Esophagus muscularis mucosa (tissue), 4 donors: ENCODE results near the gene CSE1L.

Source experiments
- EP300 ChIP-seq: sonication (generic); formaldehyde crosslinking; IDR thresholded peaks from one replicate; pipeline ENCODE4 v1.6.1; 2017; ENCODE audit warnings: antibody characterized with exemption
- POLR2A ChIP-seq: fragments of 450-650 bp; IDR thresholded peaks from one replicate; pipeline ENCODE4 v1.6.1; 2017; ENCODE audit warnings: antibody characterized with exemption, moderate library complexity, mild to moderate bottlenecking, low read depth
- TF ChIP-seq, protein P1 (sequence below), 3 experiments: fragments of 200-600 bp in 2 of 3; fragments of 450-650 bp in 1 of 3; sonication (generic) in 2 of 3; IDR thresholded peaks; one replicate each; pipeline ENCODE4 v1.5.1; 2017 to 2019; ENCODE audit warnings: antibody characterized with exemption in 3 of 3, mild to moderate bottlenecking in 2 of 3, moderate library complexity in 1 of 3

DNA sequence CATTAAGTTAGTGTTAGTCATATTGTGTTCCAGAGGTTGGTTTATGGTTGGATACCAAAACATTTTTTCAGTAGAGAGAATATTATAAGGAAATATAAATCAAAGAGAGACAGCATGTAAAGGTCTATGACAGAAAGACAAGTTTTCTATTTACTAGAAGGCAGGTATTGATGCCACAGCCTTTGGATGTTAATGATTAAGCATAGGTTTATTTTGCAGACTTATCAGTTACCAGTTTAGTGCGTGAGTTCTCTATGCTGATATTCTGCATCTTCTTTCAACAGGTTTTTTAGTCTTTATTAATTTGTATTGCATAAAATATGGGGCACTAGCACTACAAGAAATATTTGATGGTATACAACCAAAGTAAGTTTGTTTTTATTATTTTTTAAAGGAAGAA, 45.6 kb downstream of the CSE1L start:
- TF ChIP-seq EP300 (no peak), POLR2A (no peak)
- TF ChIP-seq, protein P1, sequence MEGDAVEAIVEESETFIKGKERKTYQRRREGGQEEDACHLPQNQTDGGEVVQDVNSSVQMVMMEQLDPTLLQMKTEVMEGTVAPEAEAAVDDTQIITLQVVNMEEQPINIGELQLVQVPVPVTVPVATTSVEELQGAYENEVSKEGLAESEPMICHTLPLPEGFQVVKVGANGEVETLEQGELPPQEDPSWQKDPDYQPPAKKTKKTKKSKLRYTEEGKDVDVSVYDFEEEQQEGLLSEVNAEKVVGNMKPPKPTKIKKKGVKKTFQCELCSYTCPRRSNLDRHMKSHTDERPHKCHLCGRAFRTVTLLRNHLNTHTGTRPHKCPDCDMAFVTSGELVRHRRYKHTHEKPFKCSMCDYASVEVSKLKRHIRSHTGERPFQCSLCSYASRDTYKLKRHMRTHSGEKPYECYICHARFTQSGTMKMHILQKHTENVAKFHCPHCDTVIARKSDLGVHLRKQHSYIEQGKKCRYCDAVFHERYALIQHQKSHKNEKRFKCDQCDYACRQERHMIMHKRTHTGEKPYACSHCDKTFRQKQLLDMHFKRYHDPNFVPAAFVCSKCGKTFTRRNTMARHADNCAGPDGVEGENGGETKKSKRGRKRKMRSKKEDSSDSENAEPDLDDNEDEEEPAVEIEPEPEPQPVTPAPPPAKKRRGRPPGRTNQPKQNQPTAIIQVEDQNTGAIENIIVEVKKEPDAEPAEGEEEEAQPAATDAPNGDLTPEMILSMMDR (IDR thresholded peaks at IDR 0.05): no peak
